ENCODE measurements around the gene CD164. TPM values are rescaled to one million over a fixed set of nuclear protein-coding genes. Genes with fewer than 3 reads are reported as not detected.
"Not testable (repeated sequence)": the region's sequence is repeated elsewhere in the genome, so short reads cannot be mapped to it uniquely, and the experiment has no call there.

Gene CD164
- total and polyA plus RNA-seq, 2 of the 13 experiments (the other 11 are each of a cell fraction or from before 2014, with no cell fraction given) = 222 to 293 TPM

- ATAC-seq; DNase-seq (ENCODE audit: low spot score); FAIRE-seq; H3K9me3 ChIP-seq (ENCODE audit: low read length); intact Hi-C loops (cut with micrococcal nuclease; ENCODE audit: unreplicated experiment); H3K27me3 ChIP-seq (ENCODE audit: control insufficient read depth in 1 of 2, insufficient read depth in 2 of 2, low read length in 2 of 2); H3K36me3 ChIP-seq (replicated peaks in 1 of 2; ENCODE audit: control insufficient read depth in 1 of 2, insufficient read depth in 2 of 2, low read length in 2 of 2); H3K4me3 ChIP-seq (replicated peaks in 1 of 3; ENCODE audit: insufficient read depth in 1 of 3, low read depth in 2 of 3, low read length in 3 of 3); H3K9ac ChIP-seq (ENCODE audit: insufficient read depth, low read depth, low read length); CTCF ChIA-PET (ENCODE audit: low intra/inter-chr PET ratio, low total read pairs); H2AFZ ChIP-seq (ENCODE audit: low read length); in situ Hi-C loops (cut with HindIII; ENCODE audit: extremely low pct_ligation_motif_present, low pct_unique_long_range_greater_than_20kb); H3K79me2 ChIP-seq (ENCODE audit: insufficient read depth, low read length); H3K4me2 ChIP-seq (ENCODE audit: low read depth, low read length); H4K20me1 ChIP-seq (ENCODE audit: insufficient read depth, low read length); H3K27ac ChIP-seq (ENCODE audit: extremely low read length, insufficient read depth, low read length); BruUV-seq (replicated peaks); POLR2A ChIA-PET: not testable (repeated sequence)
- WGBS (ENCODE audit: low lambda C conversion rate) = 96% methylated on average over 1 of the region's 1 CpG
- H3K4me1 ChIP-seq (ENCODE audit: insufficient read depth, low read length) = peaks cover 20% of the 10 kb centered on the region
These were observed 48.4 kb downstream of the CD164 start for GRCh38 chr6:109333870-109334269.

GRCh38 chr6:109332748-109333147, 49.5 kb downstream of the CD164 start:
- no peak for FAIRE-seq
- DNase-seq (ENCODE audit: low spot score) = peak; percentile 43
- no peak overlapping the region for H3K4me3 ChIP-seq (replicated peaks in 1 of 3; ENCODE audit: insufficient read depth in 1 of 3, low read depth in 2 of 3, low read length in 3 of 3)
- ATAC-seq = peak; percentile 67
- H4K20me1 ChIP-seq (ENCODE audit: insufficient read depth, low read length) = no peaks in the 10 kb centered on the region
- no peak overlapping the region for H3K27ac ChIP-seq (ENCODE audit: extremely low read length, insufficient read depth, low read length)
- intact Hi-C loops (cut with micrococcal nuclease; ENCODE audit: unreplicated experiment) = no loop called here
- no peaks in the 10 kb centered on the region for H3K79me2 ChIP-seq (ENCODE audit: insufficient read depth, low read length)
- in situ Hi-C loops (cut with HindIII; ENCODE audit: extremely low pct_ligation_motif_present, low pct_unique_long_range_greater_than_20kb) = no loop called here
- H3K4me1 ChIP-seq (ENCODE audit: insufficient read depth, low read length) = peaks cover 31% of the 10 kb centered on the region
- no peak overlapping the region for H3K9ac ChIP-seq (ENCODE audit: insufficient read depth, low read depth, low read length)
- ChIA-PET CTCF (ENCODE audit: low intra/inter-chr PET ratio, low total read pairs) (no interaction called here), POLR2A (no interaction called here)
- BruUV-seq (replicated peaks) = no TSS peak
- H3K4me2 ChIP-seq (ENCODE audit: low read depth, low read length) = no peak overlapping the region
- H3K27me3 ChIP-seq (ENCODE audit: control insufficient read depth in 1 of 2, insufficient read depth in 2 of 2, low read length in 2 of 2) = no peaks in the 10 kb centered on the region
- no peaks in the 10 kb centered on the region for H3K36me3 ChIP-seq (replicated peaks in 1 of 2; ENCODE audit: control insufficient read depth in 1 of 2, insufficient read depth in 2 of 2, low read length in 2 of 2)
- WGBS (ENCODE audit: low lambda C conversion rate) = 0% methylated on average over 1 of the region's 2 CpGs
- H2AFZ ChIP-seq (ENCODE audit: low read length) = no peak overlapping the region
- no peaks in the 10 kb centered on the region for H3K9me3 ChIP-seq (ENCODE audit: low read length)
- TF ChIP-seq SALL1 (CRISPR knock-in tag; IDR thresholded peaks at IDR 0.05) = peak; percentile 23; the same call in 1 of the 2 replicates
- peak; percentile 44 for TF ChIP-seq RARA (CRISPR knock-in tag; IDR thresholded peaks at IDR 0.05)
- TF ChIP-seq ARID5B (CRISPR knock-in tag; IDR thresholded peaks at IDR 0.05) = 0 out of 2 replicates have a peak, but pooled peaks have one; percentile 23
- no peak for TF ChIP-seq ATAD3A (CRISPR knock-in tag; IDR thresholded peaks at IDR 0.05)
- 0 out of 2 replicates have a peak, but pooled peaks have one; percentile 22 for TF ChIP-seq ZMYM4 (CRISPR knock-in tag; IDR thresholded peaks at IDR 0.05)
- no peak for TF ChIP-seq MED8 (CRISPR knock-in tag; IDR thresholded peaks at IDR 0.05; ENCODE audit: insufficient replicate concordance)
- no peak for TF ChIP-seq PLSCR1 (CRISPR knock-in tag; IDR thresholded peaks at IDR 0.05; ENCODE audit: borderline replicate concordance)
- no peak for TF ChIP-seq FOXM1 (CRISPR knock-in tag; IDR thresholded peaks at IDR 0.05)
- peak; percentile 65 for TF ChIP-seq ELF3 (CRISPR knock-in tag; IDR thresholded peaks at IDR 0.05)
- peak; percentile 43; the same call in 1 of the 2 replicates for TF ChIP-seq NCOR1 (IDR thresholded peaks at IDR 0.05; ENCODE audit: borderline replicate concordance, low read length)
- TF ChIP-seq HNF4A (CRISPR knock-in tag; IDR thresholded peaks at IDR 0.05) = peak; percentile 45
- no peak for TF ChIP-seq ZNF264 (CRISPR knock-in tag; IDR thresholded peaks at IDR 0.05)
- TF ChIP-seq GABPB1 (CRISPR knock-in tag; IDR thresholded peaks at IDR 0.05) = no peak; the same call in 1 of the 2 replicates
- TF ChIP-seq NBN (conservative IDR thresholded peaks at IDR 0.05) = no peak
- no peak for TF ChIP-seq GATAD2A (CRISPR knock-in tag; IDR thresholded peaks at IDR 0.05)
- TF ChIP-seq NR2F1 (CRISPR knock-in tag; IDR thresholded peaks at IDR 0.05) = peak; percentile 46 to 76; a peak in 3 of 4 replicates
- TF ChIP-seq ZSCAN21 (CRISPR knock-in tag; IDR thresholded peaks at IDR 0.05; ENCODE audit: borderline replicate concordance) = no peak

Measured in HepG2 (cell line).